ENCODE data around the gene SPR.

- no peak for TF ChIP-seq CTCF (conservative IDR thresholded peaks at IDR 0.05; ENCODE audit: low read depth, low read length)
- TF ChIP-seq RAD21 (IDR thresholded peaks at IDR 0.05; ENCODE audit: low read length): no peak
- TF ChIP-seq RFX5 (IDR thresholded peaks at IDR 0.05; ENCODE audit: low read depth, low read length): no peak
- TF ChIP-seq POLR2A (IDR thresholded peaks at IDR 0.05; ENCODE audit: low read depth, low read length): no peak
- TF ChIP-seq MXI1 (IDR thresholded peaks at IDR 0.05; ENCODE audit: borderline replicate concordance, low read depth, low read length): no peak
- no peak for TF ChIP-seq RCOR1 (IDR thresholded peaks at IDR 0.05; ENCODE audit: insufficient replicate concordance, low read length)
- peak; percentile 61; the same call in 1 of the 2 replicates for TF ChIP-seq FOS (IDR thresholded peaks at IDR 0.05; ENCODE audit: low read depth, low read length)
These were observed 44.2 kb downstream of the SPR start for GRCh38 chr2:72931280-72931910.
